Glutamatergic neuron (in vitro differentiated cells): ENCODE results near the gene PIK3R1. TPM values are rescaled to one million over a fixed set of nuclear protein-coding genes. Genes with fewer than 3 reads are reported as not detected.

ENCODE experiments used
- DNase-seq: peaks from one replicate; pipeline ENCODE4 v3.0.0; 2022
- H3K27ac Mint-ChIP-seq: one replicate; pipeline ENCODE4 v1.8.0; 2020; ENCODE audit warnings: mild to moderate bottlenecking, mixed read lengths, inconsistent platforms; ENCODE audit not compliant: unreplicated experiment
- H3K27me3 Mint-ChIP-seq: one replicate; pipeline ENCODE4 v1.8.0; 2020; ENCODE audit warnings: mild to moderate bottlenecking, moderate library complexity, mixed read lengths, inconsistent platforms; ENCODE audit not compliant: unreplicated experiment
- H3K36me3 Mint-ChIP-seq: one replicate; pipeline ENCODE4 v1.8.0; 2020; ENCODE audit warnings: mild to moderate bottlenecking, mixed read lengths, inconsistent platforms; ENCODE audit not compliant: unreplicated experiment
- H3K4me1 Mint-ChIP-seq: one replicate; pipeline ENCODE4 v1.8.0; 2020; ENCODE audit warnings: mild to moderate bottlenecking, low read depth, mixed read lengths, inconsistent platforms; ENCODE audit not compliant: unreplicated experiment
- H3K4me3 Mint-ChIP-seq: one replicate; pipeline ENCODE4 v1.8.0; 2020; ENCODE audit warnings: mild to moderate bottlenecking, mixed read lengths, inconsistent platforms; ENCODE audit not compliant: unreplicated experiment
- H3K9me3 Mint-ChIP-seq: one replicate; pipeline ENCODE4 v1.8.0; 2020; ENCODE audit warnings: mild to moderate bottlenecking, moderate library complexity, mixed read lengths, inconsistent platforms; ENCODE audit not compliant: unreplicated experiment
- total RNA-seq: library from RNA; stranded (reverse); fragmentation: NEBNext Ultra II Directional; extraction: Animal tissue kit (Norgen Biotek cat#: 25700); gene quantifications from one replicate; pipeline ENCODE4 v1.2.1, GENCODE V29; 2021; ENCODE audit not compliant: unreplicated experiment
- TF ChIP-seq, protein P1 (sequence below): fragments of 200-600 bp; sonication (generic); IDR thresholded peaks from one replicate; pipeline ENCODE4 v1.5.0; 2021; ENCODE audit not compliant: partially characterized antibody, unreplicated experiment

Gene PIK3R1
- total RNA-seq, 1 donor from 2014 or later, result 49.4 TPM

DNA sequence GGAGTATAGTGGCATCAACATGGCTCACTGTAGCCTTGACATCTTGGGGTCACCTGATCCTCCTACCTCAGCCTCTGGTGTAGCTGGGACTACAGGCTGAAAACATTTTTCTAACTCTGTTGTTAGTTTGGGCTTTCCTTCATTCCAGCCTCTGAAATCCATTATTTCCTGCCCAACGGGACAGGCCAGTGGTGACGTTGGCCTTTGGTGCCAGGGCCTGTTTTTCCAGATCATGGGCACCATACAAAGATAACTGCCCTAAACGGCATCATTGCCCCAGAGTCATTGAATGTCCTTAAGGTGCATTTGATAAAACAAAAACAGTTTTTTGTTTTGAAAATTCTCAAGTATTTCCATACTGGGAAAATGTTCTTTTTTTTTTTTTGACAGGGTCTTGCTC, 32.1 kb downstream of the PIK3R1 start:
- Mint-ChIP-seq H3K9me3 (peaks cover 3% of the 10 kb centered on the region), H3K4me1 (peaks cover 33% of the 10 kb centered on the region), H3K36me3 (no peaks in the 10 kb centered on the region), H3K27ac (no peak overlapping the region), H3K4me3 (no peak overlapping the region), H3K27me3 (no peaks in the 10 kb centered on the region)
- TF ChIP-seq, protein P1, sequence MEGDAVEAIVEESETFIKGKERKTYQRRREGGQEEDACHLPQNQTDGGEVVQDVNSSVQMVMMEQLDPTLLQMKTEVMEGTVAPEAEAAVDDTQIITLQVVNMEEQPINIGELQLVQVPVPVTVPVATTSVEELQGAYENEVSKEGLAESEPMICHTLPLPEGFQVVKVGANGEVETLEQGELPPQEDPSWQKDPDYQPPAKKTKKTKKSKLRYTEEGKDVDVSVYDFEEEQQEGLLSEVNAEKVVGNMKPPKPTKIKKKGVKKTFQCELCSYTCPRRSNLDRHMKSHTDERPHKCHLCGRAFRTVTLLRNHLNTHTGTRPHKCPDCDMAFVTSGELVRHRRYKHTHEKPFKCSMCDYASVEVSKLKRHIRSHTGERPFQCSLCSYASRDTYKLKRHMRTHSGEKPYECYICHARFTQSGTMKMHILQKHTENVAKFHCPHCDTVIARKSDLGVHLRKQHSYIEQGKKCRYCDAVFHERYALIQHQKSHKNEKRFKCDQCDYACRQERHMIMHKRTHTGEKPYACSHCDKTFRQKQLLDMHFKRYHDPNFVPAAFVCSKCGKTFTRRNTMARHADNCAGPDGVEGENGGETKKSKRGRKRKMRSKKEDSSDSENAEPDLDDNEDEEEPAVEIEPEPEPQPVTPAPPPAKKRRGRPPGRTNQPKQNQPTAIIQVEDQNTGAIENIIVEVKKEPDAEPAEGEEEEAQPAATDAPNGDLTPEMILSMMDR, result no peak
- DNase-seq, result no peak

DNA sequence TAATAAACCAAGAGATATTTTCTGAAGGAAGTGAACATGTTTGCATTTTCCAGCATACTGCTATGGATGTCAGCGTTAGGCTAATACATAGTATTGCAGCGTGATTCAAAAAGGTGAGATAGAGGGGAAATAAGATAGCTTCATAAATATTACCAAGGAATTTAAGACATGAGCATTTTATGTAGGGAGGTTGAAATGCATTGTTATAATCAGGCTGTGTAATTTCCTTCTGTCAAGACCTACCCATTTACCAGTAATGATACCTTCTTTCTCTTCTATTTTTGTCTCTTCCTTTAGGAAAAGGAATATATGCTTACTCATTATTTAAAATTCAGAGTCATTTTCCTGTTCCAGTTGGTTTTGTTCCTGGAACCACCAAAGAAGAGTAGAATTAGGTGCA, 33.3 kb downstream of the PIK3R1 start:
- Mint-ChIP-seq H3K4me1 (peaks cover 36% of the 10 kb centered on the region), H3K27me3 (no peaks in the 10 kb centered on the region), H3K9me3 (peaks cover 3% of the 10 kb centered on the region), H3K4me3 (no peak overlapping the region), H3K27ac (no peak overlapping the region), H3K36me3 (no peaks in the 10 kb centered on the region)
- no peak for DNase-seq
- TF ChIP-seq, protein P1, result no peak

DNA sequence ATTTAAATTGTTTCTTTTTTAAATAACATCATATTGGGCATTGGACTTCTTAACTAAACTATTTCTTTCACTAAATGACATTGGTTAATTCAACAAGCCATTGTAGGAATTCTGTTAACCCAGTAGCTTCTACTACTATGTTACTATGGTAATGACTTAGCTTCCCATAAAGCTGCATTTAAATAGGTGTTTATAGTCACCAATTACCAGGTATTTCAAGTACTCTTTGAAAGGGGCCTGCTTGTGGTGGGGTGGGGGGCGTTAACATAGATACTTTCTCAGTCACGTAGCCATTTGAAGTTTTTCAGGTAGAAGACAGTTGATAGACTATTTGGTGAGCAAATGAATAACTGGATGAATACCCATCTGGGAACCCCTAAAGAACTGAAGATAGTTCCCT, 34.0 kb downstream of the PIK3R1 start:
- H3K4me1 Mint-ChIP-seq, result peaks cover 38% of the 10 kb centered on the region
- no peaks in the 10 kb centered on the region for H3K36me3 Mint-ChIP-seq
- H3K4me3 Mint-ChIP-seq, result no peak overlapping the region
- no peak for DNase-seq
- peaks cover 3% of the 10 kb centered on the region for H3K9me3 Mint-ChIP-seq
- no peaks in the 10 kb centered on the region for H3K27me3 Mint-ChIP-seq
- TF ChIP-seq, protein P1, result no peak
- H3K27ac Mint-ChIP-seq, result no peak overlapping the region

DNA sequence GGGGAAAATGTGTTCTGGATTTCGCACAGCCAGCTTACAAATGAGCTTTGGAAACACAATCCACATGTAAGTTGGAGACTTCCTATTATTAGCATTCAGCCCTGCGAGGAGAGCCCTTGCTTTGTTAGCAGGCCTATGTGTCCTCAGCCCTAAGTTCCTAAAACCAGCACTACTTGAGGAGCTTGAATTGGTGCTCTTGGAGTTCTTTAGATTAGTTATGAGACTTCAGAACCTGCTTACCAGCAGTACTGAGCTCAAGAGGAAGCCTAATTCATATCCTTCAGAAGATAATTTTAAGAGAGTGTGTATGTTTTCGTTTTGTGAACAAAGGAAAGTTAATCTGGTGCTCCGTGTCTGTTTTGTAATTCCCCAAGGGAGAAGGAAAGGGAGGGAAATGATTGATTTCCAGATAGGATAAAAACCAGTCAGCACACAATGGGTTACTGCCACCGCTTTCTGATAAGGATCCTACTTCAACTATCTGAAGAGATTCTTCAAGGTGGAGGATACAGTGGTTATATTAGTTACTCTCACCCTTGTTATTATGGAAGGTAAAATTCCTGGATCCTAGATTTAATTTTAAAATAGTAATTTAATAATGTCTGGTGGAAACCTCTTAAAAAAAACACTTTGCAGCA, 35.2 kb downstream of the PIK3R1 start:
- TF ChIP-seq, protein P1, result no peak
- Mint-ChIP-seq H3K4me1 (peaks cover 45% of the 10 kb centered on the region), H3K4me3 (peak overlapping the region; percentile 66), H3K36me3 (no peaks in the 10 kb centered on the region), H3K27me3 (no peaks in the 10 kb centered on the region), H3K27ac (no peak overlapping the region), H3K9me3 (peaks cover 3% of the 10 kb centered on the region)
- no peak for DNase-seq

DNA sequence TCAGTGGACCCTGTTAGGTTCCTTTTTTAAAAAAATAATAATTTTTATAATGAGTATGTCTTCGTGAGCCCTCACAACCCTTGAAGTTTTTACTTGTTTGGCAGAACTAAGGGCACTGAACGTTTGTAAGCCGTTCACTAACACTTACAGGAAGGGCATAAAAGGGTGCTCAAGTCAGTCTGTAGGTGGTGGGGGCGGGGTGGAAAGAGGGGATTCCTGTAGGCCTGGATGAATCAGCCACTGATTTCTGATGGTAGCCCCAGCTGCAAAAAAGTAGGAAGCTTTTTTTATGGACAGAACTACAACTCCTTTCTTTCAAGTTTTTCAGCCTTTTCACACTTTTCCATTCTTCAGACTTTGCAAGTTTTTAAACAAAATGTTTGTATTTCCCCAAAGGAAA, 35.8 kb downstream of the PIK3R1 start:
- H3K4me3 Mint-ChIP-seq, result no peak overlapping the region
- no peak for DNase-seq

More for the DNA sequence above, 35.8 kb downstream of the PIK3R1 start:
- TF ChIP-seq, protein P1, result no peak
- no peaks in the 10 kb centered on the region for H3K27me3 Mint-ChIP-seq
- H3K9me3 Mint-ChIP-seq, result peaks cover 3% of the 10 kb centered on the region
- H3K27ac Mint-ChIP-seq, result no peak overlapping the region
- H3K36me3 Mint-ChIP-seq, result no peaks in the 10 kb centered on the region
- peaks cover 46% of the 10 kb centered on the region for H3K4me1 Mint-ChIP-seq
